Dendritic cell treated with granulocyte-macrophage colony-stimulating factor and Interleukin-4, amounts not matched to agents 40 ng/mL and 50 ng/mL, for 4 days (primary cell): Measurements from ENCODE around the gene AHRR.
"Not testable (repeated sequence)": the region's sequence is repeated elsewhere in the genome, so short reads cannot be mapped to it uniquely, and the experiment has no call there.

Experiments used
- H3K27ac Mint-ChIP-seq: one replicate; pipeline ENCODE4 v1.8.0; 2022; ENCODE audit warnings: mild to moderate bottlenecking, mixed read lengths
- H3K27me3 Mint-ChIP-seq: one replicate; pipeline ENCODE4 v1.8.0; 2022; ENCODE audit warnings: mild to moderate bottlenecking, mixed read lengths
- H3K36me3 Mint-ChIP-seq: one replicate; pipeline ENCODE4 v1.8.0; 2022; ENCODE audit warnings: low read depth, mixed read lengths
- H3K4me1 Mint-ChIP-seq: one replicate; pipeline ENCODE4 v1.8.0; 2022; ENCODE audit warnings: low read depth, mixed read lengths
- H3K4me3 Mint-ChIP-seq: one replicate; pipeline ENCODE4 v1.8.0; 2022; ENCODE audit warnings: mild to moderate bottlenecking, moderate library complexity, mixed read lengths
- H3K9me3 Mint-ChIP-seq: one replicate; pipeline ENCODE4 v1.8.0; 2022; ENCODE audit warnings: mixed read lengths
- intact Hi-C: fragments of 100-400 bp; cut with micrococcal nuclease; formaldehyde crosslinking; loops from one replicate; pipeline ENCODE4 v1.15.0; 2022

The AHRR gene

GRCh38 chr5:321230-321725 lies at the start of gene AHRR:
Gene AHRR, plus strand, starts transcription at chr5:321714. Its CDS starts 22,189 bp downstream, at chr5:343903.
- peaks cover 32% of the 10 kb centered on the region for H3K27me3 Mint-ChIP-seq
- intact Hi-C loops, result loop anchor here (5.0 kb wide), 1 partner anchor 221 kb away; no protein-coding TSS in a partner anchor

GRCh38 chr5:271828-272167 lies 49.7 kb upstream of the AHRR start:
- peaks cover 32% of the 10 kb centered on the region for H3K4me1 Mint-ChIP-seq
- H3K9me3 Mint-ChIP-seq, H3K27me3 Mint-ChIP-seq: not testable (repeated sequence)
- H3K4me3 Mint-ChIP-seq, result peak overlapping the region; percentile 95
- intact Hi-C loops, result loop anchor here (1.0 to 5.0 kb wide), 2 partner anchors 53 to 621 kb away; partner anchors contain the start of genes BRD9, CCDC127, SDHA and TRIP13
- H3K27ac Mint-ChIP-seq, result peak overlapping the region; percentile 96
- H3K36me3 Mint-ChIP-seq, result peaks cover 55% of the 10 kb centered on the region

More at GRCh38 chr5:321230-321725, at the start of gene AHRR:
- no peaks in the 10 kb centered on the region for H3K9me3 Mint-ChIP-seq
- H3K4me1 Mint-ChIP-seq, result peaks cover 68% of the 10 kb centered on the region
- peak within 1 kb of the TSS; percentile 79 for H3K4me3 Mint-ChIP-seq
- peaks cover 40% of the 10 kb centered on the region for H3K36me3 Mint-ChIP-seq
- H3K27ac Mint-ChIP-seq, result peak within 1 kb of the TSS; percentile 63

- H3K27ac Mint-ChIP-seq, result peak overlapping the region; percentile 71
Measured at GRCh38 chr5:273091-273490, 48.4 kb upstream of the AHRR start.

GRCh38 chr5:273491-273890 lies 48.0 kb upstream of the AHRR start:
- Mint-ChIP-seq H3K4me3 (peak overlapping the region; percentile 52), H3K36me3 (peaks cover 47% of the 10 kb centered on the region), H3K4me1 (peaks cover 32% of the 10 kb centered on the region), H3K27ac (peak overlapping the region; percentile 71)
- not testable (repeated sequence) for H3K27me3 Mint-ChIP-seq, H3K9me3 Mint-ChIP-seq
- intact Hi-C loops, result loop anchor here (5.0 kb wide), 1 partner anchor 619 kb away; the partner anchor contains the start of genes BRD9 and TRIP13

More at GRCh38 chr5:273091-273490, 48.4 kb upstream of the AHRR start:
- not testable (repeated sequence) for H3K27me3 Mint-ChIP-seq, H3K9me3 Mint-ChIP-seq
- peaks cover 32% of the 10 kb centered on the region for H3K4me1 Mint-ChIP-seq
- intact Hi-C loops, result loop anchor here (5.0 kb wide), 1 partner anchor 619 kb away; the partner anchor contains the start of genes BRD9 and TRIP13
- peak overlapping the region; percentile 52 for H3K4me3 Mint-ChIP-seq
- peaks cover 43% of the 10 kb centered on the region for H3K36me3 Mint-ChIP-seq

- H3K27me3 Mint-ChIP-seq, H3K27ac Mint-ChIP-seq, H3K4me3 Mint-ChIP-seq, H3K9me3 Mint-ChIP-seq: not testable (repeated sequence)
- intact Hi-C loops, result loop anchor here (5.0 kb wide), 1 partner anchor 618 kb away; the partner anchor contains the start of genes BRD9 and TRIP13
- Mint-ChIP-seq H3K36me3 (peaks cover 55% of the 10 kb centered on the region), H3K4me1 (peaks cover 32% of the 10 kb centered on the region)
Measured at GRCh38 chr5:274346-274745, 47.2 kb upstream of the AHRR start.

- Mint-ChIP-seq H3K4me3 (no peak overlapping the region), H3K9me3 (no peaks in the 10 kb centered on the region), H3K36me3 (peaks cover 79% of the 10 kb centered on the region), H3K27me3 (no peaks in the 10 kb centered on the region), H3K27ac (no peak overlapping the region), H3K4me1 (peaks cover 39% of the 10 kb centered on the region)
- intact Hi-C loops, result no loop called here
Measured at GRCh38 chr5:278646-279045, 42.9 kb upstream of the AHRR start.

- H3K27ac Mint-ChIP-seq, H3K4me3 Mint-ChIP-seq, intact Hi-C loops, H3K27me3 Mint-ChIP-seq, H3K9me3 Mint-ChIP-seq: not testable (repeated sequence)
- peaks cover 39% of the 10 kb centered on the region for H3K4me1 Mint-ChIP-seq
- H3K36me3 Mint-ChIP-seq, result peaks cover 79% of the 10 kb centered on the region
Measured at GRCh38 chr5:279051-279665, 42.4 kb upstream of the AHRR start.

- Mint-ChIP-seq H3K27ac (no peak overlapping the region), H3K9me3 (no peaks in the 10 kb centered on the region), H3K4me1 (peaks cover 36% of the 10 kb centered on the region), H3K4me3 (no peak overlapping the region), H3K36me3 (peaks cover 83% of the 10 kb centered on the region), H3K27me3 (no peaks in the 10 kb centered on the region)
- intact Hi-C loops, result no loop called here
Measured at GRCh38 chr5:285991-286557, 35.4 kb upstream of the AHRR start.

GRCh38 chr5:290200-290599 lies 31.3 kb upstream of the AHRR start:
- H3K27ac Mint-ChIP-seq, H3K9me3 Mint-ChIP-seq, H3K4me3 Mint-ChIP-seq, H3K27me3 Mint-ChIP-seq, intact Hi-C loops, H3K4me1 Mint-ChIP-seq: not testable (repeated sequence)
- H3K36me3 Mint-ChIP-seq, result peaks cover 70% of the 10 kb centered on the region

GRCh38 chr5:291345-291744 lies 30.2 kb upstream of the AHRR start:
- intact Hi-C loops, H3K27ac Mint-ChIP-seq, H3K4me3 Mint-ChIP-seq, H3K27me3 Mint-ChIP-seq, H3K4me1 Mint-ChIP-seq, H3K9me3 Mint-ChIP-seq: not testable (repeated sequence)
- H3K36me3 Mint-ChIP-seq, result peaks cover 65% of the 10 kb centered on the region

GRCh38 chr5:294788-295187 lies 26.7 kb upstream of the AHRR start:
- H3K36me3 Mint-ChIP-seq, result peaks cover 58% of the 10 kb centered on the region

GRCh38 chr5:296207-296606 lies 25.3 kb upstream of the AHRR start:
- H3K4me3 Mint-ChIP-seq, intact Hi-C loops: not testable (repeated sequence)

More at GRCh38 chr5:294788-295187, 26.7 kb upstream of the AHRR start:
- H3K4me3 Mint-ChIP-seq, H3K27me3 Mint-ChIP-seq, intact Hi-C loops, H3K9me3 Mint-ChIP-seq, H3K27ac Mint-ChIP-seq: not testable (repeated sequence)
- peaks cover 15% of the 10 kb centered on the region for H3K4me1 Mint-ChIP-seq

GRCh38 chr5:296954-297353 lies 24.6 kb upstream of the AHRR start:
- intact Hi-C loops, H3K27me3 Mint-ChIP-seq, H3K4me3 Mint-ChIP-seq, H3K27ac Mint-ChIP-seq, H3K9me3 Mint-ChIP-seq: not testable (repeated sequence)
- Mint-ChIP-seq H3K4me1 (peaks cover 15% of the 10 kb centered on the region), H3K36me3 (peaks cover 47% of the 10 kb centered on the region)

More at GRCh38 chr5:296207-296606, 25.3 kb upstream of the AHRR start:
- Mint-ChIP-seq H3K4me1 (peaks cover 15% of the 10 kb centered on the region), H3K36me3 (peaks cover 51% of the 10 kb centered on the region)
- not testable (repeated sequence) for H3K27me3 Mint-ChIP-seq, H3K9me3 Mint-ChIP-seq, H3K27ac Mint-ChIP-seq

- intact Hi-C loops, H3K9me3 Mint-ChIP-seq, H3K4me3 Mint-ChIP-seq, H3K27ac Mint-ChIP-seq, H3K27me3 Mint-ChIP-seq: not testable (repeated sequence)
- Mint-ChIP-seq H3K36me3 (peaks cover 44% of the 10 kb centered on the region), H3K4me1 (peaks cover 15% of the 10 kb centered on the region)
Measured at GRCh38 chr5:297448-297847, 24.1 kb upstream of the AHRR start.
